Stimulated activated CD4-positive, alpha-beta T cell treated with anti-CD3 and anti-CD28 coated beads, Interleukin-12 subunit alpha, Interleukin-12 subunit beta, amount 100 ng/mL, for 48 hours (primary cell): ENCODE data around the gene SALL1.

ENCODE experiments used
- DNase-seq, 3 donors: peaks; one replicate each; pipeline ENCODE4 v3.0.0-alpha.2; 2020; ENCODE audit warnings: low read depth in 2 of 3, low spot score in 1 of 3

SALL1 gene

GRCh38 chr16:51113236-51114125 is 37.6 kb downstream of the SALL1 start:
- DNase-seq, result no peak

GRCh38 chr16:51112323-51112722 is 38.7 kb downstream of the SALL1 start:
- DNase-seq, result no peak

- DNase-seq, result no peak
Measured at GRCh38 chr16:51111759-51112158, 39.3 kb downstream of the SALL1 start.

- DNase-seq, result no peak
Measured at GRCh38 chr16:51110700-51111157, 40.3 kb downstream of the SALL1 start.

GRCh38 chr16:51109173-51109572 is 41.9 kb downstream of the SALL1 start:
- DNase-seq, result no peak

- DNase-seq, result no peak
Measured at GRCh38 chr16:51107742-51108141, 43.3 kb downstream of the SALL1 start.

GRCh38 chr16:51106535-51106934 is 44.5 kb downstream of the SALL1 start:
- DNase-seq, result no peak

GRCh38 chr16:51103590-51103989 is 47.5 kb downstream of the SALL1 start:
- DNase-seq, result no peak

- DNase-seq, result no peak
Measured at GRCh38 chr16:51097729-51098128, 53.3 kb downstream of the SALL1 start.

- no peak for DNase-seq
Measured at GRCh38 chr16:51095890-51096626, 55.0 kb downstream of the SALL1 start.

- no peak for DNase-seq
Measured at GRCh38 chr16:51095084-51095881, 55.8 kb downstream of the SALL1 start.

GRCh38 chr16:51093726-51094280 is 57.3 kb downstream of the SALL1 start:
- no peak for DNase-seq
